IMR-90 (cell line): ENCODE results near the gene UST. TPM values are rescaled to one million over a fixed set of nuclear protein-coding genes. Genes with fewer than 3 reads are reported as not detected.

Experiments used
- ATAC-seq: fragments of 200-7000 bp; cut with Tn5 transposase; 2 replicates; pipeline ENCODE4 v1.9.1; 2020; ENCODE audit warnings: low read depth, mild to moderate bottlenecking, moderate library complexity
- BruUV-seq: library from RNA; stranded (reverse); fragments of 400-500 nt; replicated peaks from 2 replicates; lab custom pipeline; 2021; lab: Mats Ljungman, UMichigan
- CTCF ChIA-PET: fragments of 300-600 bp; formaldehyde crosslinking; extraction: SDS; loops from one replicate; lab custom pipeline; 2021; ENCODE audit warnings: antibody characterized with exemption; lab: Yijun Ruan, JAX
- POLR2A ChIA-PET: fragments of 300-600 bp; sonication (Branson Sonifier 250); formaldehyde crosslinking; loops from one replicate; lab custom pipeline; 2022; ENCODE audit warnings: antibody characterized with exemption; ENCODE audit not compliant: unreplicated experiment; lab: Charles Lee
- DNase-seq: peaks from one replicate; pipeline ENCODE4 v3.0.0; 2013
- H2AFZ ChIP-seq: replicated peaks from 2 replicates; pipeline ENCODE3; 2013; ENCODE audit warnings: low read length, mild to moderate bottlenecking; ENCODE audit not compliant: poor library complexity
- H2AK5ac ChIP-seq: 2 replicates; pipeline ENCODE4 v1.6.1; 2013; ENCODE audit warnings: low read depth, low read length, inconsistent platforms
- H2AK9ac ChIP-seq: replicated peaks from 2 replicates; pipeline ENCODE3; 2013; ENCODE audit warnings: mild to moderate bottlenecking, low read depth, low read length, moderate library complexity; ENCODE audit not compliant: poor library complexity
- H2BK120ac ChIP-seq: 2 replicates; pipeline ENCODE4 v1.6.1; 2013; ENCODE audit warnings: low read depth, low read length, inconsistent platforms
- H2BK15ac ChIP-seq: 3 replicates; pipeline ENCODE4 v1.6.1; 2013; ENCODE audit warnings: low read depth, low read length, inconsistent platforms
- H2BK20ac ChIP-seq: 2 replicates; pipeline ENCODE4 v1.6.1; 2013; ENCODE audit warnings: low read depth, mild to moderate bottlenecking, inconsistent platforms, low read length, moderate library complexity
- H2BK5ac ChIP-seq: 2 replicates; pipeline ENCODE4 v1.6.1; 2013; ENCODE audit warnings: mild to moderate bottlenecking, low read depth, low read length, inconsistent platforms; ENCODE audit not compliant: poor library complexity, severe bottlenecking
- H3K14ac ChIP-seq: replicated peaks from 2 replicates; pipeline ENCODE4 v1.6.1; 2013; ENCODE audit warnings: low read depth, low read length, inconsistent platforms
- H3K18ac ChIP-seq: 2 replicates; pipeline ENCODE4 v1.6.1; 2013; ENCODE audit warnings: low read depth, low read length, control low read depth
- H3K23ac ChIP-seq: 2 replicates; pipeline ENCODE4 v1.6.1; 2013; ENCODE audit warnings: low read depth, low read length, inconsistent platforms
- H3K27ac ChIP-seq: 2 replicates; pipeline ENCODE4 v1.5.1; 2013; ENCODE audit warnings: mild to moderate bottlenecking, control low read depth, low read length; ENCODE audit not compliant: insufficient read depth
- H3K27me3 ChIP-seq: 2 replicates; pipeline ENCODE4 v1.6.1; 2013; ENCODE audit warnings: low read length; ENCODE audit not compliant: control insufficient read depth, insufficient read depth
- H3K36me3 ChIP-seq: 2 replicates; pipeline ENCODE4 v1.6.1; 2013; ENCODE audit warnings: low read length, mixed read lengths; ENCODE audit not compliant: control insufficient read depth, insufficient read depth
- H3K4ac ChIP-seq: 2 replicates; pipeline ENCODE4 v1.6.1; 2013; ENCODE audit warnings: low read depth, low read length, inconsistent platforms
- H3K4me1 ChIP-seq: 2 replicates; pipeline ENCODE4 v1.6.1; 2013; ENCODE audit warnings: low read length, mixed read lengths; ENCODE audit not compliant: control insufficient read depth, insufficient read depth
- H3K4me2 ChIP-seq: 2 replicates; pipeline ENCODE4 v1.6.1; 2013; ENCODE audit warnings: low read depth, mild to moderate bottlenecking, control low read depth, low read length, moderate library complexity
- H3K4me3 ChIP-seq: 2 replicates; pipeline ENCODE4 v1.5.1; 2013; ENCODE audit warnings: low read depth, mild to moderate bottlenecking, control low read depth, low read length, moderate library complexity; ENCODE audit not compliant: insufficient read depth
- H3K56ac ChIP-seq: 2 replicates; pipeline ENCODE4 v1.6.1; 2013; ENCODE audit warnings: low read length, inconsistent platforms; ENCODE audit not compliant: insufficient read depth; ENCODE audit errors: extremely low read depth
- H3K79me1 ChIP-seq, 2 experiments: 2 replicates each; pipeline ENCODE4 v1.6.1; 2013; ENCODE audit warnings: low read length in 2 of 2, inconsistent platforms in 1 of 2, low read depth in 1 of 2
- H3K9ac ChIP-seq: 2 replicates; pipeline ENCODE4 v1.6.1; 2013; ENCODE audit warnings: low read depth, low read length, control low read depth
- H3K9me1 ChIP-seq: 2 replicates; pipeline ENCODE4 v1.6.1; 2013; ENCODE audit warnings: low read length, inconsistent platforms; ENCODE audit not compliant: insufficient read depth
- H3K9me3 ChIP-seq: 2 replicates; pipeline ENCODE4 v1.6.1; 2013; ENCODE audit warnings: low read length; ENCODE audit not compliant: control insufficient read depth, insufficient read depth
- H4K20me1 ChIP-seq: 2 replicates; pipeline ENCODE4 v1.6.1; 2013; ENCODE audit warnings: low read length, inconsistent platforms; ENCODE audit not compliant: insufficient read depth
- H4K5ac ChIP-seq: 2 replicates; pipeline ENCODE4 v1.6.1; 2013; ENCODE audit warnings: mild to moderate bottlenecking, low read depth, low read length, control low read depth
- H4K8ac ChIP-seq, 2 experiments: 2 replicates each; pipeline ENCODE4 v1.6.1; 2013; ENCODE audit warnings: low read depth in 2 of 2, low read length in 2 of 2, control low read depth in 1 of 2, inconsistent platforms in 1 of 2
- H4K91ac ChIP-seq: 2 replicates; pipeline ENCODE4 v1.6.1; 2013; ENCODE audit warnings: low read depth, low read length, inconsistent platforms; ENCODE audit not compliant: insufficient read depth
- CEBPB ChIP-seq: IDR thresholded peaks from 2 replicates; pipeline ENCODE4 v1.6.1; 2012; ENCODE audit warnings: low read depth, low read length, improper control_type of control experiment
- CHD1 ChIP-seq: IDR thresholded peaks from 2 replicates; pipeline ENCODE4 v1.6.1; 2012; ENCODE audit warnings: low read depth, low read length, improper control_type of control experiment
- ELK1 ChIP-seq: fragments of 150-350 bp; IDR thresholded peaks from 2 replicates; pipeline ENCODE4 v1.6.1; 2016; ENCODE audit warnings: low read depth, mild to moderate bottlenecking, low read length, moderate library complexity, borderline replicate concordance
- MAFK ChIP-seq: IDR thresholded peaks from 2 replicates; pipeline ENCODE4 v1.6.1; 2012; ENCODE audit warnings: low read depth, low read length, improper control_type of control experiment
- POLR2A ChIP-seq: IDR thresholded peaks from 2 replicates; pipeline ENCODE4 v1.6.1; 2012; ENCODE audit warnings: mild to moderate bottlenecking, low read depth, low read length
- RCOR1 ChIP-seq: IDR thresholded peaks from 2 replicates; pipeline ENCODE4 v1.6.1; 2012; ENCODE audit warnings: mild to moderate bottlenecking, low read length, improper control_type of control experiment; ENCODE audit not compliant: insufficient replicate concordance
- RFX5 ChIP-seq: IDR thresholded peaks from 2 replicates; pipeline ENCODE4 v1.8.0; 2012; ENCODE audit warnings: low read depth, mild to moderate bottlenecking, low read length, moderate library complexity
- SMC3 ChIP-seq: fragments of 150-350 bp; IDR thresholded peaks from 2 replicates; pipeline ENCODE4 v1.6.1; 2016; ENCODE audit warnings: low read depth, mild to moderate bottlenecking, antibody characterized with exemption, low read length, moderate library complexity
- WGBS, 2 experiments: methylation state at CpG; one replicate each; pipeline versions ENCODE4 v1.1.5 to v1.1.7; 2013; ENCODE audit warnings: missing lambda C conversion rate in 2 of 2; ENCODE audit not compliant: insufficient read length in 1 of 2; ENCODE audit errors: extremely low coverage in 2 of 2; 5-methylcytosine and 5-hydroxymethylcytosine counted together
- dilution Hi-C: fragments of 300-500 bp; cut with HindIII; formaldehyde crosslinking; loops from one replicate; pipeline ENCODE4 v1.14.3; 2018; ENCODE audit warnings: low sequenced_read_pairs; ENCODE audit not compliant: unreplicated experiment
- in situ Hi-C: fragments of 300-500 bp; cut with MboI; formaldehyde crosslinking; loops from 3 replicates; pipeline ENCODE4 v1.14.3; 2019; ENCODE audit warnings: low sequenced_read_pairs, inconsistent platforms, mixed read lengths
- intact Hi-C: fragments of 100-400 bp; cut with micrococcal nuclease; formaldehyde crosslinking; loops from 2 replicates; pipeline ENCODE4 v1.10.0; 2022
- polyA plus RNA-seq, 3 experiments: library from polyadenylated mRNA; depleted of rRNA; stranded (reverse); fragments of >200 nt; gene quantifications; 2 replicates each; pipeline ENCODE4 v1.2.3, GENCODE V29; 2012; ENCODE audit warnings: low replicate concordance in 1 of 3
- total RNA-seq: library from RNA; depleted of rRNA; stranded (reverse); fragments of >200 nt; gene quantifications from 2 replicates; pipeline ENCODE4 v1.2.3, GENCODE V29; 2012
- TF ChIP-seq, protein P1 (sequence below): fragments of 150-350 bp; IDR thresholded peaks from 2 replicates; pipeline ENCODE4 v1.6.1; 2017; ENCODE audit warnings: mild to moderate bottlenecking, antibody characterized with exemption, low read length, low read depth

UST gene
- total and polyA plus RNA-seq, 2 of the 4 experiments (the other 2 are of a cell fraction): 7.7 to 13.8 TPM

GRCh38 chr6:149112976-149113375 lies 366.1 kb downstream of the UST start:
- Histone ChIP-seq H3K27me3 (peaks cover 34% of the 10 kb centered on the region), H2BK5ac (no peak overlapping the region), H3K23ac (no peak overlapping the region), H4K8ac (no peak overlapping the region), H2BK20ac (no peak overlapping the region), H4K5ac (no peak overlapping the region), H2BK120ac (no peak overlapping the region), H3K9me3 (peaks cover 5% of the 10 kb centered on the region), H4K20me1 (no peaks in the 10 kb centered on the region), H3K9ac (no peak overlapping the region), H3K79me1 (no peaks in the 10 kb centered on the region), H3K18ac (no peak overlapping the region), H2BK15ac (no peak overlapping the region), H3K56ac (no peak overlapping the region), H3K4me2 (no peak overlapping the region), H3K4me1 (no peaks in the 10 kb centered on the region), H2AFZ (no peak overlapping the region), H4K91ac (no peak overlapping the region), H3K4me3 (no peak overlapping the region), H3K4ac (no peak overlapping the region), H2AK5ac (no peak overlapping the region), H3K36me3 (no peaks in the 10 kb centered on the region), H3K27ac (no peak overlapping the region), H3K9me1 (no peaks in the 10 kb centered on the region), H2AK9ac (no peak overlapping the region), H3K14ac (no peak overlapping the region)
- intact Hi-C loops (no loop called here), in situ Hi-C loops (no loop called here), dilution Hi-C loops (no loop called here)
- BruUV-seq: no TSS peak
- ChIA-PET CTCF (no interaction called here), POLR2A (no interaction called here)
- WGBS, 2 experiments: no CpG with 5 or more reads among the region's 2 CpGs
- DNase-seq: no peak
- no peak for ATAC-seq
- TF ChIP-seq CHD1 (no peak), MAFK (no peak), CEBPB (no peak), RFX5 (no peak), RCOR1 (no peak), POLR2A (no peak), SMC3 (no peak), ELK1 (no peak)
- TF ChIP-seq, protein P1, sequence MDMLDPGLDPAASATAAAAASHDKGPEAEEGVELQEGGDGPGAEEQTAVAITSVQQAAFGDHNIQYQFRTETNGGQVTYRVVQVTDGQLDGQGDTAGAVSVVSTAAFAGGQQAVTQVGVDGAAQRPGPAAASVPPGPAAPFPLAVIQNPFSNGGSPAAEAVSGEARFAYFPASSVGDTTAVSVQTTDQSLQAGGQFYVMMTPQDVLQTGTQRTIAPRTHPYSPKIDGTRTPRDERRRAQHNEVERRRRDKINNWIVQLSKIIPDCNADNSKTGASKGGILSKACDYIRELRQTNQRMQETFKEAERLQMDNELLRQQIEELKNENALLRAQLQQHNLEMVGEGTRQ: no peak
